Measurements from ENCODE around the gene TENM4.

The TENM4 gene

DNA sequence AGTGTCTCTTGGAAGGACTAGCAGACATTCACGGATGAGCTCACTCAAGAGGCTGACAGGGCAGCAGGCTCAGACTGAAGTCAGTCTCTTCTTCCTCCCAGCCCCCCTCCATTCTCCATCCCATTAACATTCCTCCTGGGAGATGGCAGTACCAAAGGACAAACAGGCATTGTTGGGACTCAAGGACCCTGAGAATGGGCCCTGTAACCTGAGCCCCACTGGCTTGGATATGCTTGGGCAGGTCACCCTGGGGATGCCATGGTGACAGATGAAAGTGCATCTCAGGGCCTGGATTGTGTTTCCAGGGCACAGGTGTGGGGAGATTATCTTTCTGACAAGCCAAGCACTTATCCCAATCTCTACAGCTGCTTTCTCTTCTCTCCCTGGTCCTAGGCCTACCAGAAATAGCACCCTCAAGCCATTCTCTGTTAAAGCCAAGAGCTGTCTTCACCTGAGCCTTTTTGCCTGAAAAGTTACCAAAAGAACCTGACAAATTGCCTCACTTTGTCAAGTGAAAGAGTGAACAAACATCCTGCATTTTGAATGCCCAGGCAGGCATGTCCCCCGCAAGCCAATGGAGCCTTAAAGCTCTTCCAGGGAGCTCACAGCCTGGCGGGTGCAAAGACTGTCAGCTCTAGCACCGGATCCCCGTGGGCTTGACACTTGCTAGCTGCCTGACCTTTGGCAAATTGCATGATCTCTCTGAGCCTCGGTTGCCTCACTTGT is 500.2 kb downstream of the TENM4 start:
- H3K4me1 ChIP-seq (ENCODE audit: control insufficient read depth, insufficient read depth, low read length), result no peaks in the 10 kb centered on the region
- no peaks in the 10 kb centered on the region for H3K36me3 ChIP-seq (ENCODE audit: control insufficient read depth in 2 of 2, insufficient read depth in 1 of 2, low read length in 2 of 2)
- TF ChIP-seq ZNF112 (tag by site-specific recombination; IDR thresholded peaks at IDR 0.05), result no peak
- TF ChIP-seq ZNF416 (tag by site-specific recombination; IDR thresholded peaks at IDR 0.05), result no peak
- TF ChIP-seq TRIM28 (IDR thresholded peaks at IDR 0.05; ENCODE audit: borderline replicate concordance, low read length), result no peak
- no peak for TF ChIP-seq GLI4 (tag by site-specific recombination; IDR thresholded peaks at IDR 0.05)
- TF ChIP-seq, protein P1, sequence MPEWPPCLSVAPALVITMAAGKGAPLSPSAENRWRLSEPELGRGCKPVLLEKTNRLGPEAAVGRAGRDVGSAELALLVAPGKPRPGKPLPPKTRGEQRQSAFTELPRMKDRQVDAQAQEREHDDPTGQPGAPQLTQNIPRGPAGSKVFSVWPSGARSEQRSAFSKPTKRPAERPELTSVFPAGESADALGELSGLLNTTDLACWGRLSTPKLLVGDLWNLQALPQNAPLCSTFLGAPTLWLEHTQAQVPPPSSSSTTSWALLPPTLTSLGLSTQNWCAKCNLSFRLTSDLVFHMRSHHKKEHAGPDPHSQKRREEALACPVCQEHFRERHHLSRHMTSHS (tag by site-specific recombination; IDR thresholded peaks at IDR 0.05), result no peak
- TF ChIP-seq KLF8 (tag by site-specific recombination; IDR thresholded peaks at IDR 0.05), result no peak
- TF ChIP-seq, protein P2, sequence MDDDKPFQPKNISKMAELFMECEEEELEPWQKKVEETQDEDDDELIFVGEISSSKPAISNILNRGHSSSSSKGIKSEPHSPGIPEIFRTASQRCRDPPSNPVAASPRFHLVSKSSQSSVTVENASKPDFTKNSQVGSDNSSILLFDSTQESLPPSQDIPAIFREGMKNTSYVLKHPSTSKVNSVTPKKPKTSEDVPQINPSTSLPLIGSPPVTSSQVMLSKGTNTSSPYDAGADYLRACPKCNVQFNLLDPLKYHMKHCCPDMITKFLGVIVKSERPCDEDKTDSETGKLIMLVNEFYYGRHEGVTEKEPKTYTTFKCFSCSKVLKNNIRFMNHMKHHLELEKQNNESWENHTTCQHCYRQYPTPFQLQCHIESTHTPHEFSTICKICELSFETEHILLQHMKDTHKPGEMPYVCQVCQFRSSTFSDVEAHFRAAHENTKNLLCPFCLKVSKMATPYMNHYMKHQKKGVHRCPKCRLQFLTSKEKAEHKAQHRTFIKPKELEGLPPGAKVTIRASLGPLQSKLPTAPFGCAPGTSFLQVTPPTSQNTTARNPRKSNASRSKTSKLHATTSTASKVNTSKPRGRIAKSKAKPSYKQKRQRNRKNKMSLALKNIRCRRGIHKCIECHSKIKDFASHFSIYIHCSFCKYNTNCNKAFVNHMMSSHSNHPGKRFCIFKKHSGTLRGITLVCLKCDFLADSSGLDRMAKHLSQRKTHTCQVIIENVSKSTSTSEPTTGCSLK (tag by site-specific recombination; IDR thresholded peaks at IDR 0.05), result no peak
- no peak for TF ChIP-seq MEIS1 (CRISPR knock-in tag; IDR thresholded peaks at IDR 0.05; ENCODE audit: borderline replicate concordance)
- TF ChIP-seq ZNF626 (tag by site-specific recombination; IDR thresholded peaks at IDR 0.05), result no peak
- no peak for TF ChIP-seq SALL2 (tag by site-specific recombination; IDR thresholded peaks at IDR 0.05; ENCODE audit: borderline replicate concordance)
- TF ChIP-seq, protein P3, sequence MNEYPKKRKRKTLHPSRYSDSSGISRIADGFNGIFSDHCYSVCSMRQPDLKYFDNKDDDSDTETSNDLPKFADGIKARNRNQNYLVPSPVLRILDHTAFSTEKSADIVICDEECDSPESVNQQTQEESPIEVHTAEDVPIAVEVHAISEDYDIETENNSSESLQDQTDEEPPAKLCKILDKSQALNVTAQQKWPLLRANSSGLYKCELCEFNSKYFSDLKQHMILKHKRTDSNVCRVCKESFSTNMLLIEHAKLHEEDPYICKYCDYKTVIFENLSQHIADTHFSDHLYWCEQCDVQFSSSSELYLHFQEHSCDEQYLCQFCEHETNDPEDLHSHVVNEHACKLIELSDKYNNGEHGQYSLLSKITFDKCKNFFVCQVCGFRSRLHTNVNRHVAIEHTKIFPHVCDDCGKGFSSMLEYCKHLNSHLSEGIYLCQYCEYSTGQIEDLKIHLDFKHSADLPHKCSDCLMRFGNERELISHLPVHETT (tag by site-specific recombination; IDR thresholded peaks at IDR 0.05), result no peak
- no peak for TF ChIP-seq WT1 (tag by site-specific recombination; IDR thresholded peaks at IDR 0.05)
- TF ChIP-seq ZSCAN16 (tag by site-specific recombination; IDR thresholded peaks at IDR 0.05), result no peak
- no peak for TF ChIP-seq ZXDB (tag by site-specific recombination; IDR thresholded peaks at IDR 0.05)
- TF ChIP-seq ZNF169 (tag by site-specific recombination; IDR thresholded peaks at IDR 0.05), result no peak
- TF ChIP-seq ZBTB17 (tag by site-specific recombination; IDR thresholded peaks at IDR 0.05), result no peak
- no peaks in the 10 kb centered on the region for H3K9me3 ChIP-seq (ENCODE audit: control insufficient read depth, insufficient read depth, low read depth, low read length)
- POLR2A ChIA-PET, result no interaction called here
- H3K27ac ChIP-seq (ENCODE audit: extremely low read depth, low read depth, low read length), result no peak overlapping the region
- H3K4me3 ChIP-seq (ENCODE audit: low read depth, low read length), result no peak overlapping the region
- CTCF ChIA-PET, result no interaction called here

DNA sequence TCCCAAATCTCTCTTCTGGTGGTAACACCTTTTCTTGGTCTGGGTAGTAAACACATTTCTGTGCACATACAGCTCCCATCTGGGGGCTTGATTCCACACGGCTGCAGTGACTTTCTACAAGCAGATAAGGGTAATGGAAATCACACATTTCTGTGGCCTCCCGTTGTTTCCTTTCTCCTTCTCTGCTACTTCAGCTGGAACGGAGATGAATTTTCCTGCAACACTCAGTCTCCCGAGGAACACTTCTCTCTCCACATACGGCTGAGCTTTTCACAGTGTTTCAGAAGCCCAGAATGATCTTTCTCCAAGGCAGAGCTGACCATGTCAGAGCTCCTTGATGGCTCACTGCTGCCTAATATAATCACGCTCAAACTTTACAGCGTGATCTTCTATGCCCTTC is 501.9 kb downstream of the TENM4 start:
- Histone ChIP-seq H3K27ac (ENCODE audit: extremely low read depth, low read depth, low read length) (no peak overlapping the region), H3K4me3 (ENCODE audit: low read depth, low read length) (no peak overlapping the region), H3K36me3 (ENCODE audit: control insufficient read depth in 2 of 2, insufficient read depth in 1 of 2, low read length in 2 of 2) (no peaks in the 10 kb centered on the region), H3K4me1 (ENCODE audit: control insufficient read depth, insufficient read depth, low read length) (no peaks in the 10 kb centered on the region), H3K9me3 (ENCODE audit: control insufficient read depth, insufficient read depth, low read depth, low read length) (no peaks in the 10 kb centered on the region)
- ChIA-PET CTCF (no interaction called here), POLR2A (no interaction called here)
- TF ChIP-seq, protein P4, sequence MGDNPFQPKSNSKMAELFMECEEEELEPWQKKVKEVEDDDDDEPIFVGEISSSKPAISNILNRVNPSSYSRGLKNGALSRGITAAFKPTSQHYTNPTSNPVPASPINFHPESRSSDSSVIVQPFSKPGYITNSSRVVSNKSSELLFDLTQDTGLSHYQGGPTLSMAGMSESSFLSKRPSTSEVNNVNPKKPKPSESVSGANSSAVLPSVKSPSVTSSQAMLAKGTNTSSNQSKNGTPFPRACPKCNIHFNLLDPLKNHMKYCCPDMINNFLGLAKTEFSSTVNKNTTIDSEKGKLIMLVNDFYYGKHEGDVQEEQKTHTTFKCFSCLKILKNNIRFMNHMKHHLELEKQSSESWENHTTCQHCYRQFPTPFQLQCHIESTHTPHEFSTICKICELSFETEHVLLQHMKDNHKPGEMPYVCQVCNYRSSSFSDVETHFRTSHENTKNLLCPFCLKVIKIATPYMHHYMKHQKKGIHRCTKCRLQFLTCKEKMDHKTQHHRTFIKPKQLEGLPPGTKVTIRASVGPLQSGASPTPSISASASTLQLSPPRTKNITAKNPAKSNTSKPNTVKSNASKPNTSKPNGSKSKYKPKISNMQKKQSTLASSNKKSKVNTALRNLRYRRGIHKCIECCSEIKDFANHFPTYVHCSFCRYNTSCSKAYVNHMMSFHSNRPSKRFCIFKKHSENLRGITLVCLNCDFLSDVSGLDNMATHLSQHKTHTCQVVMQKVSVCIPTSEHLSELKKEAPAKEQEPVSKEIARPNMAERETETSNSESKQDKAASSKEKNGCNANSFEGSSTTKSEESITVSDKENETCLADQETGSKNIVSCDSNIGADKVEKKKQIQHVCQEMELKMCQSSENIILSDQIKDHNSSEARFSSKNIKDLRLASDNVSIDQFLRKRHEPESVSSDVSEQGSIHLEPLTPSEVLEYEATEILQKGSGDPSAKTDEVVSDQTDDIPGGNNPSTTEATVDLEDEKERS (tag by site-specific recombination; IDR thresholded peaks at IDR 0.05), result no peak
- TF ChIP-seq GLI2 (tag by site-specific recombination; IDR thresholded peaks at IDR 0.05; ENCODE audit: borderline replicate concordance, low read depth) (no peak), BCL11A (tag by site-specific recombination; IDR thresholded peaks at IDR 0.05; ENCODE audit: low read depth) (no peak), ZNF266 (tag by site-specific recombination; IDR thresholded peaks at IDR 0.05; ENCODE audit: low read depth) (no peak), ZNF302 (tag by site-specific recombination; IDR thresholded peaks at IDR 0.05; ENCODE audit: low read depth) (no peak), ZNF776 (tag by site-specific recombination; IDR thresholded peaks at IDR 0.05; ENCODE audit: borderline replicate concordance) (no peak), HOXD13 (CRISPR knock-in tag; IDR thresholded peaks at IDR 0.05; ENCODE audit: borderline replicate concordance) (no peak)
- TF ChIP-seq, protein P5, sequence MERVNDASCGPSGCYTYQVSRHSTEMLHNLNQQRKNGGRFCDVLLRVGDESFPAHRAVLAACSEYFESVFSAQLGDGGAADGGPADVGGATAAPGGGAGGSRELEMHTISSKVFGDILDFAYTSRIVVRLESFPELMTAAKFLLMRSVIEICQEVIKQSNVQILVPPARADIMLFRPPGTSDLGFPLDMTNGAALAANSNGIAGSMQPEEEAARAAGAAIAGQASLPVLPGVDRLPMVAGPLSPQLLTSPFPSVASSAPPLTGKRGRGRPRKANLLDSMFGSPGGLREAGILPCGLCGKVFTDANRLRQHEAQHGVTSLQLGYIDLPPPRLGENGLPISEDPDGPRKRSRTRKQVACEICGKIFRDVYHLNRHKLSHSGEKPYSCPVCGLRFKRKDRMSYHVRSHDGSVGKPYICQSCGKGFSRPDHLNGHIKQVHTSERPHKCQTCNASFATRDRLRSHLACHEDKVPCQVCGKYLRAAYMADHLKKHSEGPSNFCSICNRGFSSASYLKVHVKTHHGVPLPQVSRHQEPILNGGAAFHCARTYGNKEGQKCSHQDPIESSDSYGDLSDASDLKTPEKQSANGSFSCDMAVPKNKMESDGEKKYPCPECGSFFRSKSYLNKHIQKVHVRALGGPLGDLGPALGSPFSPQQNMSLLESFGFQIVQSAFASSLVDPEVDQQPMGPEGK (tag by site-specific recombination; IDR thresholded peaks at IDR 0.05), result no peak
- TF ChIP-seq, protein P2 (tag by site-specific recombination; IDR thresholded peaks at IDR 0.05), result no peak
